C4-2B (cell line): ENCODE results near the gene MCEE.

Experiments used
- ZFX ChIP-seq: fragments of 450-650 bp; IDR thresholded peaks from 2 replicates; pipeline ENCODE4 v1.6.1; 2017
- TF ChIP-seq, protein P1 (sequence below): fragments of 450-650 bp; conservative IDR thresholded peaks from 2 replicates; pipeline ENCODE4 v1.5.1; 2017; ENCODE audit warnings: mild to moderate bottlenecking

- TF ChIP-seq, protein P1, sequence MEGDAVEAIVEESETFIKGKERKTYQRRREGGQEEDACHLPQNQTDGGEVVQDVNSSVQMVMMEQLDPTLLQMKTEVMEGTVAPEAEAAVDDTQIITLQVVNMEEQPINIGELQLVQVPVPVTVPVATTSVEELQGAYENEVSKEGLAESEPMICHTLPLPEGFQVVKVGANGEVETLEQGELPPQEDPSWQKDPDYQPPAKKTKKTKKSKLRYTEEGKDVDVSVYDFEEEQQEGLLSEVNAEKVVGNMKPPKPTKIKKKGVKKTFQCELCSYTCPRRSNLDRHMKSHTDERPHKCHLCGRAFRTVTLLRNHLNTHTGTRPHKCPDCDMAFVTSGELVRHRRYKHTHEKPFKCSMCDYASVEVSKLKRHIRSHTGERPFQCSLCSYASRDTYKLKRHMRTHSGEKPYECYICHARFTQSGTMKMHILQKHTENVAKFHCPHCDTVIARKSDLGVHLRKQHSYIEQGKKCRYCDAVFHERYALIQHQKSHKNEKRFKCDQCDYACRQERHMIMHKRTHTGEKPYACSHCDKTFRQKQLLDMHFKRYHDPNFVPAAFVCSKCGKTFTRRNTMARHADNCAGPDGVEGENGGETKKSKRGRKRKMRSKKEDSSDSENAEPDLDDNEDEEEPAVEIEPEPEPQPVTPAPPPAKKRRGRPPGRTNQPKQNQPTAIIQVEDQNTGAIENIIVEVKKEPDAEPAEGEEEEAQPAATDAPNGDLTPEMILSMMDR = no peak
- TF ChIP-seq ZFX = no peak
Measured at GRCh38 chr2:71126957-71127356, 3.1 kb downstream of the MCEE start.
